ENCODE measurements around the gene MRPS23.

GRCh38 chr17:57890857-57891232 is 41.0 kb upstream of the MRPS23 start:
- no peak for TF ChIP-seq POLR2A (IDR thresholded peaks at IDR 0.05)
- no peak for TF ChIP-seq CTCF (IDR thresholded peaks at IDR 0.05)
